Fibroblast of lung (primary cell): ENCODE measurements around the gene RAB11FIP5. TPM values are rescaled to one million over a fixed set of nuclear protein-coding genes. Genes with fewer than 3 reads are reported as not detected.

Experiments used
- DNase-seq, 2 donors: peaks; one replicate each; pipeline versions ENCODE4 v3.0.0 to v3.0.0-alpha.2; 2010; ENCODE audit warnings: low read depth in 2 of 2
- H2AFZ ChIP-seq: 2 replicates; pipeline ENCODE4 v1.5.1; 2012; ENCODE audit warnings: low read length, control low read depth, inconsistent platforms
- H3K27ac ChIP-seq: 2 replicates; pipeline ENCODE4 v1.5.1; 2011; ENCODE audit warnings: low read length, control low read depth; ENCODE audit not compliant: insufficient read depth
- H3K27me3 ChIP-seq: 2 replicates; pipeline ENCODE4 v1.5.1; 2011; ENCODE audit warnings: mild to moderate bottlenecking, low read length; ENCODE audit not compliant: control insufficient read depth, insufficient read depth
- H3K36me3 ChIP-seq: 2 replicates; pipeline ENCODE4 v1.5.1; 2011; ENCODE audit warnings: low read length; ENCODE audit not compliant: control insufficient read depth, insufficient read depth
- H3K4me1 ChIP-seq: 2 replicates; pipeline ENCODE4 v1.5.1; 2011; ENCODE audit warnings: low read length; ENCODE audit not compliant: control insufficient read depth, insufficient read depth; ENCODE audit errors: extremely low read depth
- H3K4me2 ChIP-seq: 2 replicates; pipeline ENCODE4 v1.5.1; 2011; ENCODE audit warnings: low read length, control low read depth; ENCODE audit not compliant: insufficient read depth; ENCODE audit errors: extremely low read depth
- H3K4me3 ChIP-seq, 4 experiments: fragments of 200-600 bp in 1 of 4; sonication (generic) in 1 of 4; replicated peaks in 1 of 4; 2 replicates each; pipeline ENCODE4 v1.5.1; 2011 to 2016; ENCODE audit warnings: low read length in 4 of 4, low read depth in 3 of 4, mild to moderate bottlenecking in 3 of 4, control low read depth in 2 of 4, inconsistent platforms in 1 of 4, mixed read lengths in 1 of 4; ENCODE audit not compliant: insufficient read depth in 1 of 4; ENCODE audit errors: control extremely low read depth in 1 of 4
- H3K79me2 ChIP-seq: 2 replicates; pipeline ENCODE4 v1.5.1; 2012; ENCODE audit warnings: mild to moderate bottlenecking, low read length, inconsistent platforms; ENCODE audit not compliant: control insufficient read depth, insufficient read depth
- H3K9ac ChIP-seq: 2 replicates; pipeline ENCODE4 v1.5.1; 2011; ENCODE audit warnings: mild to moderate bottlenecking, low read length, control low read depth; ENCODE audit not compliant: insufficient read depth
- H3K9me3 ChIP-seq: 2 replicates; pipeline ENCODE4 v1.5.1; 2012; ENCODE audit warnings: low read depth, low read length; ENCODE audit not compliant: control insufficient read depth, insufficient read depth
- H4K20me1 ChIP-seq: 2 replicates; pipeline ENCODE4 v1.5.1; 2011; ENCODE audit warnings: low read length; ENCODE audit not compliant: control insufficient read depth, insufficient read depth; ENCODE audit errors: extremely low read depth
- EZH2 ChIP-seq: IDR thresholded peaks from 2 replicates; pipeline ENCODE4 v1.5.1; 2012; ENCODE audit warnings: low read length, control low read depth, mild to moderate bottlenecking; ENCODE audit errors: missing control alignments
- polyA plus RNA-seq, 2 donors: library from polyadenylated mRNA; depleted of rRNA in 1 of 2; stranded (reverse) in 1 of 2; unstranded in 1 of 2; fragments of >200 nt; gene quantifications; 2 replicates each; pipeline ENCODE4 v1.2.1, GENCODE V29; 2011 to 2012; ENCODE audit warnings: missing spikeins in 1 of 2
- total RNA-seq: library from RNA; depleted of rRNA; stranded (reverse); fragments of >200 nt; gene quantifications from 2 replicates; pipeline ENCODE4 v1.2.1, GENCODE V29; 2014
- TF ChIP-seq, protein P1 (sequence below), 2 donors: IDR thresholded peaks in 1 of 2; conservative IDR thresholded peaks in 1 of 2; 1 replicate in 1 of 2; 2 replicates in 1 of 2; pipeline ENCODE4 v1.5.1; 2011 to 2012; ENCODE audit warnings: low read length in 2 of 2, control low read depth in 1 of 2, inconsistent platforms in 1 of 2, low read depth in 1 of 2, mild to moderate bottlenecking in 1 of 2

The RAB11FIP5 gene
- total and polyA plus RNA-seq, 2 donors (not counting 1 experiment from before 2014, with no cell fraction given), result 27.7 to 35.0 TPM

DNA sequence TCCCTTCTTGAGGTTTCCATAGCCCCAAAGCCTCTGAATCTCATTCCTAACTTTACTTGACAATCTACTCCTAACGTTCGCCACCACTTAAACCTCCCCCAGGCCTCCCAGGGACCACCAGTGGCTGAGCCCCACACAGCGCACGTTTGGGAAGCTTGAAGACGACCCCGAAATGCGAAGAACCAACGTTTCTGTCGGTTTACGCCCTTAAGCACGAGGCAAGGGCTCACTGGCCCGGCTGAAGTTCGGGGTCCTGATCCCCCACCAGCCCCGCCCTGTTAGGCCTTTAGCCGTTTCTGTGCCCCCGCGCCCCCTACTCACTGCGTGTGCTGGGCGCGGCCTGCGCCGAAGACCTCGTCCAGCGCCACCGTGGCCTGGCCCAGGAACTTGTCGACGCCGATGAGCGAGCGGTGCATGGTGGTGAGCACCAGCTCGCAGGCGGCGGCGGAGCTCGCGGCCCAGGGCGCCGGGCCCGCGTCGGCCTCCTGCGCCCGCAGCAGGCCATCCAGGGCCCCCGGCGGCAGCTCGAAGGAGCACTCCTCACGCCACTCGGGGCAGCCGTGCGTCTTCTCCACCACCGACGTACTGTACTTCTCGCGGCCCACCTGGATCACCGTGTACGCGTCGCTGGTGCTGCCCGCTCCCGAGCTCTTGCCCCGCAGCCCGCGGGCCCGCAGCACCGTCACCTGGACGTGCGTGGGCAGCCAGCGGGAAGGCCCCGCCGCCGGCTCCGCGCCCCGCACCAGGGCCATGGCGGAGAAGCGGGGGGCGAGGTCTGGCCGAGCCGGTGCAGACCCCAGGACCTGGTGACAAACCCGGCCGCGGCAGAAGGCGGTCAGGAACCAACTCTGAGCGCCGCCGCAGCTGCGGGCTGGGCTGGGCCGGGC lies 479 bp downstream of the RAB11FIP5 start:
- TF ChIP-seq, protein P1, sequence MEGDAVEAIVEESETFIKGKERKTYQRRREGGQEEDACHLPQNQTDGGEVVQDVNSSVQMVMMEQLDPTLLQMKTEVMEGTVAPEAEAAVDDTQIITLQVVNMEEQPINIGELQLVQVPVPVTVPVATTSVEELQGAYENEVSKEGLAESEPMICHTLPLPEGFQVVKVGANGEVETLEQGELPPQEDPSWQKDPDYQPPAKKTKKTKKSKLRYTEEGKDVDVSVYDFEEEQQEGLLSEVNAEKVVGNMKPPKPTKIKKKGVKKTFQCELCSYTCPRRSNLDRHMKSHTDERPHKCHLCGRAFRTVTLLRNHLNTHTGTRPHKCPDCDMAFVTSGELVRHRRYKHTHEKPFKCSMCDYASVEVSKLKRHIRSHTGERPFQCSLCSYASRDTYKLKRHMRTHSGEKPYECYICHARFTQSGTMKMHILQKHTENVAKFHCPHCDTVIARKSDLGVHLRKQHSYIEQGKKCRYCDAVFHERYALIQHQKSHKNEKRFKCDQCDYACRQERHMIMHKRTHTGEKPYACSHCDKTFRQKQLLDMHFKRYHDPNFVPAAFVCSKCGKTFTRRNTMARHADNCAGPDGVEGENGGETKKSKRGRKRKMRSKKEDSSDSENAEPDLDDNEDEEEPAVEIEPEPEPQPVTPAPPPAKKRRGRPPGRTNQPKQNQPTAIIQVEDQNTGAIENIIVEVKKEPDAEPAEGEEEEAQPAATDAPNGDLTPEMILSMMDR (conservative IDR thresholded peaks at IDR 0.05 in 1 of 2, IDR thresholded peaks at IDR 0.05 in 1 of 2; ENCODE audit: low read depth in 1 of 2, low read length in 2 of 2), result no peak
- TF ChIP-seq EZH2, result no peak
- Histone ChIP-seq H2AFZ (peak overlapping the region; percentile 39), H3K27me3 (no peaks in the 10 kb centered on the region), H3K27ac (peak overlapping the region; percentile 88), H3K4me2 (peak overlapping the region; percentile 81), H4K20me1 (no peaks in the 10 kb centered on the region), H3K36me3 (no peaks in the 10 kb centered on the region), H3K4me3 (peak overlapping the region; percentile 64 to 85 (median 71)), H3K9ac (peak overlapping the region; percentile 93), H3K4me1 (peaks cover 22% of the 10 kb centered on the region), H3K79me2 (peaks cover 52% of the 10 kb centered on the region), H3K9me3 (no peaks in the 10 kb centered on the region)
- DNase-seq, result peak; percentile 39 to 61

DNA sequence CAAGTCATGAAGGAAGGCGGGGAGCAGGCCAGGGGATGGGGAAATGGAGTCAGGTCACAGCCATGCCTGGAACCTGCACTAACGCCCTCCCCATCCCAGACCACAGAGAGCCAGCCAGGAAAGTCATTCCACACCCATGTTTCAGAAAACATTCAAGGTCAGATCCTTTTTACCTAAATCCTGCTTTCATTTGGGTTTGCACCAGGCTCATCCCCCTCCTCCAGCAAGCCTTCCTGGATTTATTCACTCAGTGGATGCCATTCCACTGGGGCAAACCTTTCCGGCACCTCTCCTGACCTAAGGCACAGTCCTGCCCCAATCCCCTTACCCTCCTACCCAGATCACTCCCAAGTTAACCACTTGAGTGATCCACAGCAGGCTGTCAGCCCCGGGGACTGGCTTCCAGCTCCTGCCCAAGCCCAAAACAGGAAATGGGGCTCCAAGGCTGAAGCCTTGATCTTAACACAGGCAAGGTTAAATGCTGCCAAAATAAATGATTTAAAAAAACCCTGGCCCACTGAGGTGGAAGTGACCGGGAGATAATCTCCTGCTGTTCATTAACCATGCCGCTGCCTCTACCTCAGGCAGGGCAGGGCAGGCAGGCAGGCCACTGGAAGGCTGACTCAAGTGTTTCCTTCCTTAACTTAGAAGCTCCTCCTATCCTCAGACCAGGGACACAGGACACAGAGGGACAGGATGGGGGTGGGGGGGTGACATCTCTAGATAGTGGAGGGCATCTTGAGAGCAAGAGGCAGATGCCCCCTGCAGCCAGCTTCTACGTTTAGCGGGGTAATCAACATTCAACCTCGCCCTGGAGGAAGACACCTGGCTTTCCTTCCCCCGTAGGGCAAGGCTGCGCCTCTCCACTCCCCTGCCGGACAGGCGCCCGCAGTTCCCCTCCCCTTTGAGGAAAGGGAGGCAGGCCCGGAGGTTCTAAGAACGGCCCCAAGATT lies 1.4 kb downstream of the RAB11FIP5 start:
- no peaks in the 10 kb centered on the region for H3K27me3 ChIP-seq
- peak overlapping the region; percentile 64 to 85 (median 71) for H3K4me3 ChIP-seq
- TF ChIP-seq, protein P1 (conservative IDR thresholded peaks at IDR 0.05 in 1 of 2, IDR thresholded peaks at IDR 0.05 in 1 of 2; ENCODE audit: low read depth in 1 of 2, low read length in 2 of 2), result no peak
- TF ChIP-seq EZH2, result no peak
- H3K27ac ChIP-seq, result peak overlapping the region; percentile 88
- H3K4me2 ChIP-seq, result peak overlapping the region; percentile 81
- peaks cover 61% of the 10 kb centered on the region for H3K79me2 ChIP-seq
- peak; percentile 28 to 57 for DNase-seq
- no peaks in the 10 kb centered on the region for H4K20me1 ChIP-seq
- no peaks in the 10 kb centered on the region for H3K9me3 ChIP-seq
- H3K36me3 ChIP-seq, result no peaks in the 10 kb centered on the region
- H3K9ac ChIP-seq, result peak overlapping the region; percentile 93
- peaks cover 31% of the 10 kb centered on the region for H3K4me1 ChIP-seq
- no peak overlapping the region for H2AFZ ChIP-seq
